H1 (cell line): ENCODE data around the gene PLPPR1. TPM values are rescaled to one million over a fixed set of nuclear protein-coding genes. Genes with fewer than 3 reads are reported as not detected.

Experiments used
- ASH2L ChIP-seq: fragments of 200-600, 300-600 bp; sonication (generic); IDR thresholded peaks from one replicate; pipeline ENCODE4 v1.7.1; 2017; ENCODE audit warnings: low read length
- MAX ChIP-seq: IDR thresholded peaks from 2 replicates; pipeline ENCODE4 v1.6.1; 2012; ENCODE audit warnings: inconsistent platforms
- SAP30 ChIP-seq: fragments of 300-600 bp; sonication (generic); IDR thresholded peaks from 2 replicates; pipeline ENCODE4 v1.7.1; 2012; ENCODE audit warnings: low read length, moderate library complexity, mild to moderate bottlenecking, inconsistent platforms; ENCODE audit not compliant: insufficient read depth, insufficient replicate concordance
- USF2 ChIP-seq: IDR thresholded peaks from 2 replicates; pipeline ENCODE4 v1.6.1; 2011; ENCODE audit warnings: low read length, improper control_type of control experiment
- polyA plus RNA-seq, 7 experiments: library from polyadenylated mRNA; depleted of rRNA in 3 of 7; stranded (reverse) in 5 of 7; unstranded in 2 of 7; fragments of >200 nt in 5 of 7; fragments of 200-250 nt in 2 of 7; gene quantifications; 1 replicate in 5 of 7; 2 replicates in 1 of 7; 4 replicates in 1 of 7; pipeline versions ENCODE4 v1.2.1 to v1.2.3, GENCODE V29; 2011 to 2013; ENCODE audit warnings: missing spikeins in 2 of 7, mixed read lengths in 2 of 7
- total RNA-seq: library from RNA; stranded (reverse); fragmentation: NEBNext Ultra II Directional; extraction: Animal tissue kit (Norgen Biotek cat#: 25700); gene quantifications from 2 replicates; pipeline ENCODE4 v1.2.1, GENCODE V29; 2021
- TF ChIP-seq, protein P1 (sequence below): fragments of 300-600 bp; sonication (generic); IDR thresholded peaks from 2 replicates; pipeline ENCODE4 v1.7.1; 2012; ENCODE audit warnings: low read length, moderate library complexity, mild to moderate bottlenecking, inconsistent platforms; ENCODE audit not compliant: insufficient replicate concordance

Gene PLPPR1
- total and polyA plus RNA-seq, 2 of the 8 experiments (the other 6 are each of a cell fraction or from before 2014, with no cell fraction given) = 1.4 to 1.8 TPM

- no peak for TF ChIP-seq USF2
- TF ChIP-seq MAX = no peak
- TF ChIP-seq, protein P1, sequence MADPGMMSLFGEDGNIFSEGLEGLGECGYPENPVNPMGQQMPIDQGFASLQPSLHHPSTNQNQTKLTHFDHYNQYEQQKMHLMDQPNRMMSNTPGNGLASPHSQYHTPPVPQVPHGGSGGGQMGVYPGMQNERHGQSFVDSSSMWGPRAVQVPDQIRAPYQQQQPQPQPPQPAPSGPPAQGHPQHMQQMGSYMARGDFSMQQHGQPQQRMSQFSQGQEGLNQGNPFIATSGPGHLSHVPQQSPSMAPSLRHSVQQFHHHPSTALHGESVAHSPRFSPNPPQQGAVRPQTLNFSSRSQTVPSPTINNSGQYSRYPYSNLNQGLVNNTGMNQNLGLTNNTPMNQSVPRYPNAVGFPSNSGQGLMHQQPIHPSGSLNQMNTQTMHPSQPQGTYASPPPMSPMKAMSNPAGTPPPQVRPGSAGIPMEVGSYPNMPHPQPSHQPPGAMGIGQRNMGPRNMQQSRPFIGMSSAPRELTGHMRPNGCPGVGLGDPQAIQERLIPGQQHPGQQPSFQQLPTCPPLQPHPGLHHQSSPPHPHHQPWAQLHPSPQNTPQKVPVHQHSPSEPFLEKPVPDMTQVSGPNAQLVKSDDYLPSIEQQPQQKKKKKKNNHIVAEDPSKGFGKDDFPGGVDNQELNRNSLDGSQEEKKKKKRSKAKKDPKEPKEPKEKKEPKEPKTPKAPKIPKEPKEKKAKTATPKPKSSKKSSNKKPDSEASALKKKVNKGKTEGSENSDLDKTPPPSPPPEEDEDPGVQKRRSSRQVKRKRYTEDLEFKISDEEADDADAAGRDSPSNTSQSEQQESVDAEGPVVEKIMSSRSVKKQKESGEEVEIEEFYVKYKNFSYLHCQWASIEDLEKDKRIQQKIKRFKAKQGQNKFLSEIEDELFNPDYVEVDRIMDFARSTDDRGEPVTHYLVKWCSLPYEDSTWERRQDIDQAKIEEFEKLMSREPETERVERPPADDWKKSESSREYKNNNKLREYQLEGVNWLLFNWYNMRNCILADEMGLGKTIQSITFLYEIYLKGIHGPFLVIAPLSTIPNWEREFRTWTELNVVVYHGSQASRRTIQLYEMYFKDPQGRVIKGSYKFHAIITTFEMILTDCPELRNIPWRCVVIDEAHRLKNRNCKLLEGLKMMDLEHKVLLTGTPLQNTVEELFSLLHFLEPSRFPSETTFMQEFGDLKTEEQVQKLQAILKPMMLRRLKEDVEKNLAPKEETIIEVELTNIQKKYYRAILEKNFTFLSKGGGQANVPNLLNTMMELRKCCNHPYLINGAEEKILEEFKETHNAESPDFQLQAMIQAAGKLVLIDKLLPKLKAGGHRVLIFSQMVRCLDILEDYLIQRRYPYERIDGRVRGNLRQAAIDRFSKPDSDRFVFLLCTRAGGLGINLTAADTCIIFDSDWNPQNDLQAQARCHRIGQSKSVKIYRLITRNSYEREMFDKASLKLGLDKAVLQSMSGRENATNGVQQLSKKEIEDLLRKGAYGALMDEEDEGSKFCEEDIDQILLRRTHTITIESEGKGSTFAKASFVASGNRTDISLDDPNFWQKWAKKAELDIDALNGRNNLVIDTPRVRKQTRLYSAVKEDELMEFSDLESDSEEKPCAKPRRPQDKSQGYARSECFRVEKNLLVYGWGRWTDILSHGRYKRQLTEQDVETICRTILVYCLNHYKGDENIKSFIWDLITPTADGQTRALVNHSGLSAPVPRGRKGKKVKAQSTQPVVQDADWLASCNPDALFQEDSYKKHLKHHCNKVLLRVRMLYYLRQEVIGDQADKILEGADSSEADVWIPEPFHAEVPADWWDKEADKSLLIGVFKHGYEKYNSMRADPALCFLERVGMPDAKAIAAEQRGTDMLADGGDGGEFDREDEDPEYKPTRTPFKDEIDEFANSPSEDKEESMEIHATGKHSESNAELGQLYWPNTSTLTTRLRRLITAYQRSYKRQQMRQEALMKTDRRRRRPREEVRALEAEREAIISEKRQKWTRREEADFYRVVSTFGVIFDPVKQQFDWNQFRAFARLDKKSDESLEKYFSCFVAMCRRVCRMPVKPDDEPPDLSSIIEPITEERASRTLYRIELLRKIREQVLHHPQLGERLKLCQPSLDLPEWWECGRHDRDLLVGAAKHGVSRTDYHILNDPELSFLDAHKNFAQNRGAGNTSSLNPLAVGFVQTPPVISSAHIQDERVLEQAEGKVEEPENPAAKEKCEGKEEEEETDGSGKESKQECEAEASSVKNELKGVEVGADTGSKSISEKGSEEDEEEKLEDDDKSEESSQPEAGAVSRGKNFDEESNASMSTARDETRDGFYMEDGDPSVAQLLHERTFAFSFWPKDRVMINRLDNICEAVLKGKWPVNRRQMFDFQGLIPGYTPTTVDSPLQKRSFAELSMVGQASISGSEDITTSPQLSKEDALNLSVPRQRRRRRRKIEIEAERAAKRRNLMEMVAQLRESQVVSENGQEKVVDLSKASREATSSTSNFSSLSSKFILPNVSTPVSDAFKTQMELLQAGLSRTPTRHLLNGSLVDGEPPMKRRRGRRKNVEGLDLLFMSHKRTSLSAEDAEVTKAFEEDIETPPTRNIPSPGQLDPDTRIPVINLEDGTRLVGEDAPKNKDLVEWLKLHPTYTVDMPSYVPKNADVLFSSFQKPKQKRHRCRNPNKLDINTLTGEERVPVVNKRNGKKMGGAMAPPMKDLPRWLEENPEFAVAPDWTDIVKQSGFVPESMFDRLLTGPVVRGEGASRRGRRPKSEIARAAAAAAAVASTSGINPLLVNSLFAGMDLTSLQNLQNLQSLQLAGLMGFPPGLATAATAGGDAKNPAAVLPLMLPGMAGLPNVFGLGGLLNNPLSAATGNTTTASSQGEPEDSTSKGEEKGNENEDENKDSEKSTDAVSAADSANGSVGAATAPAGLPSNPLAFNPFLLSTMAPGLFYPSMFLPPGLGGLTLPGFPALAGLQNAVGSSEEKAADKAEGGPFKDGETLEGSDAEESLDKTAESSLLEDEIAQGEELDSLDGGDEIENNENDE = no peak
- TF ChIP-seq SAP30 = no peak
- TF ChIP-seq ASH2L = no peak
- TF ChIP-seq, all 59 proteins: peak for 0
These were observed 163.2 kb downstream of the PLPPR1 start (continued) for GRCh38 chr9:101191723-101192122.
